GM12878 (cell line): ENCODE data around the gene PDE6G. TPM values are rescaled to one million over a fixed set of nuclear protein-coding genes. Genes with fewer than 3 reads are reported as not detected.

Experiments
- ATAC-seq: fragments of 200-7000 bp; cut with Tn5 transposase; 3 replicates; pipeline ENCODE4 v1.9.1; 2020; ENCODE audit warnings: mild to moderate bottlenecking, moderate library complexity
- BruUV-seq: library from RNA; stranded (reverse); fragments of 400-500 nt; replicated peaks from 2 replicates; lab custom pipeline; 2021; lab: Mats Ljungman, UMichigan
- CTCF ChIA-PET: fragments of 300-600 bp; sonication (Branson Sonifier 250); formaldehyde crosslinking; extraction: SDS; loops from one replicate; lab custom pipeline; 2021; ENCODE audit warnings: inconsistent platforms; lab: Yijun Ruan, JAX
- POLR2A ChIA-PET: fragments of 350-600 bp; formaldehyde crosslinking; extraction: SDS; loops from one replicate; lab custom pipeline; 2021; ENCODE audit warnings: inconsistent platforms; lab: Charles Lee
- RAD21 ChIA-PET: fragments of 300-600 bp; sonication (Branson Sonifier 250); formaldehyde crosslinking; loops from one replicate; lab custom pipeline; 2023; ENCODE audit warnings: antibody characterized with exemption; ENCODE audit not compliant: unreplicated experiment; lab: Charles Lee
- SMC1A ChIA-PET: fragments of 300-600 bp; sonication (Branson Sonifier 250); formaldehyde crosslinking; loops from one replicate; lab custom pipeline; 2023; ENCODE audit not compliant: unreplicated experiment, uncharacterized antibody; lab: Charles Lee
- DNase-seq: peaks from one replicate; pipeline ENCODE4 v3.0.0-alpha.2; 2011; ENCODE audit warnings: low read depth, low spot score
- FAIRE-seq: peaks from 3 replicates; lab custom pipeline; 2011; peaks lifted over from hg19 to GRCh38; lab: Jason Lieb, UNC
- H2AFZ ChIP-seq: 2 replicates; pipeline ENCODE4 v1.6.0; 2011; ENCODE audit warnings: low read depth, low read length, control low read depth; ENCODE audit not compliant: control insufficient read depth
- H3K27ac ChIP-seq: 2 replicates; pipeline ENCODE4 v1.5.1; 2011; ENCODE audit warnings: control low read depth; ENCODE audit not compliant: control insufficient read depth, insufficient read depth
- H3K27me3 ChIP-seq, 2 experiments: replicated peaks in 1 of 2; 2 replicates each; pipeline versions ENCODE4 v1.6.0 to v1.6.1; 2011; ENCODE audit warnings: low read length in 1 of 2; ENCODE audit not compliant: control insufficient read depth in 2 of 2, insufficient read depth in 2 of 2
- H3K36me3 ChIP-seq, 2 experiments: 2 replicates each; pipeline ENCODE4 v1.5.1; 2011; ENCODE audit warnings: low read length in 1 of 2; ENCODE audit not compliant: control insufficient read depth in 2 of 2, insufficient read depth in 2 of 2
- H3K4me1 ChIP-seq: 2 replicates; pipeline ENCODE4 v1.6.1; 2011; ENCODE audit warnings: mild to moderate bottlenecking, low read length, moderate library complexity, mixed read lengths; ENCODE audit not compliant: control insufficient read depth, insufficient read depth
- H3K4me2 ChIP-seq: 2 replicates; pipeline ENCODE4 v1.6.0; 2011; ENCODE audit warnings: control low read depth; ENCODE audit not compliant: control insufficient read depth, insufficient read depth
- H3K4me3 ChIP-seq: fragments of 200-600 bp; sonication (generic); 2 replicates; pipeline ENCODE4 v1.5.1; 2016
- H3K79me2 ChIP-seq: 2 replicates; pipeline ENCODE4 v1.6.0; 2011; ENCODE audit warnings: low read length; ENCODE audit not compliant: control insufficient read depth, insufficient read depth
- H3K9ac ChIP-seq: 2 replicates; pipeline ENCODE4 v1.8.0; 2011; ENCODE audit warnings: low read length, control low read depth, mixed read lengths; ENCODE audit not compliant: control insufficient read depth, insufficient read depth
- H3K9me3 ChIP-seq: replicated peaks from 3 replicates; pipeline ENCODE4 v1.5.1; 2011; ENCODE audit warnings: mild to moderate bottlenecking, low read length; ENCODE audit not compliant: control insufficient read depth, insufficient read depth
- H4K20me1 ChIP-seq: 2 replicates; pipeline ENCODE4 v1.6.0; 2011; ENCODE audit not compliant: control insufficient read depth, insufficient read depth
- ATF2 ChIP-seq: IDR thresholded peaks from 2 replicates; pipeline ENCODE4 v1.6.1; 2012; ENCODE audit warnings: low read length, inconsistent platforms
- BACH1 ChIP-seq: fragments of 450-650 bp; IDR thresholded peaks from 2 replicates; pipeline ENCODE4 v1.6.1; 2017; ENCODE audit warnings: mild to moderate bottlenecking, borderline replicate concordance
- BCL3 ChIP-seq: IDR thresholded peaks from 2 replicates; pipeline ENCODE4 v1.6.1; 2011; ENCODE audit warnings: borderline replicate concordance, low read depth, mild to moderate bottlenecking, moderate library complexity, low read length; ENCODE audit not compliant: insufficient read depth, poor library complexity, severe bottlenecking
- CREM ChIP-seq: IDR thresholded peaks from 2 replicates; pipeline ENCODE4 v1.6.1; 2014; ENCODE audit warnings: antibody characterized with exemption, low read depth
- DPF2 ChIP-seq: fragments of 450-650 bp; IDR thresholded peaks from 2 replicates; pipeline ENCODE4 v1.6.1; 2017; ENCODE audit warnings: mild to moderate bottlenecking
- E2F4 ChIP-seq: IDR thresholded peaks from 2 replicates; pipeline ENCODE4 v1.6.1; 2012; ENCODE audit warnings: low read depth, low read length, improper control_type of control experiment
- MEF2A ChIP-seq: IDR thresholded peaks from 2 replicates; pipeline ENCODE4 v1.6.1; 2011; ENCODE audit warnings: low read depth, mild to moderate bottlenecking, low read length, moderate library complexity; ENCODE audit not compliant: insufficient read depth
- PBX3 ChIP-seq: IDR thresholded peaks from 2 replicates; pipeline ENCODE4 v1.6.1; 2011; ENCODE audit warnings: mild to moderate bottlenecking, low read depth, low read length, moderate library complexity; ENCODE audit not compliant: insufficient replicate concordance
- RAD21 ChIP-seq: IDR thresholded peaks from 2 replicates; pipeline ENCODE4 v1.6.1; 2011; ENCODE audit warnings: mild to moderate bottlenecking, low read depth, low read length, moderate library complexity; ENCODE audit not compliant: insufficient read depth
- TARDBP ChIP-seq: IDR thresholded peaks from 2 replicates; pipeline ENCODE4 v1.6.1; 2016; ENCODE audit warnings: borderline replicate concordance
- WGBS: methylation state at CpG from one replicate; pipeline ENCODE4 v1.1.6; 2016; ENCODE audit warnings: low lambda C conversion rate; ENCODE audit not compliant: insufficient replicate concordance, insufficient coverage; ENCODE audit errors: missing lambda C conversion rate; 5-methylcytosine and 5-hydroxymethylcytosine counted together
- in situ Hi-C: fragments of 300-500 bp; cut with MboI; formaldehyde crosslinking; loops from 9 replicates; pipeline ENCODE4 v1.14.3; 2018; ENCODE audit warnings: mixed read lengths
- intact Hi-C: fragments of 100-400 bp; cut with micrococcal nuclease; formaldehyde crosslinking; loops from one replicate; pipeline ENCODE4 v1.14.2; 2022; ENCODE audit not compliant: unreplicated experiment
- polyA plus RNA-seq, 11 experiments: library from polyadenylated mRNA; depleted of rRNA in 4 of 11; unstranded in 6 of 11; stranded (reverse) in 5 of 11; fragments of >200 nt; fragmentation: Nextera tagmentation in 4 of 11; fragmentation: Illumina TruSeq in 1 of 11; extraction: Ambion mirVana in 4 of 11; extraction: Trizol in 1 of 11; gene quantifications; 1 replicate in 1 of 11; 2 replicates in 10 of 11; pipeline versions ENCODE4 v1.2.1 to v1.2.3, GENCODE V29; 2011 to 2016; ENCODE audit warnings: inconsistent platforms in 2 of 11, missing spikeins in 2 of 11, low read depth in 1 of 11
- total RNA-seq, 4 experiments: library from RNA; depleted of rRNA in 3 of 4; stranded (reverse); fragments of >200 nt in 3 of 4; fragmentation: Illumina TruSeq in 1 of 4; extraction: Trizol in 1 of 4; gene quantifications; 2 replicates each; pipeline versions ENCODE4 v1.2.1 to v1.2.3, GENCODE V29; 2013 to 2021

PDE6G gene
- total and polyA plus RNA-seq, 10 of the 15 experiments (the other 5 are each of a cell fraction or from before 2014, with no cell fraction given) = 0.55 to 12.1 (median 4.3) TPM

- no TSS peak for BruUV-seq
- Histone ChIP-seq H3K79me2 (no peaks in the 10 kb centered on the region), H3K27ac (no peak overlapping the region), H3K9me3 (peaks cover 6% of the 10 kb centered on the region; the same call in 2 of the 3 replicates), H3K4me3 (no peak overlapping the region), H2AFZ (no peak overlapping the region), H3K9ac (no peak overlapping the region), H3K36me3 (no peaks in the 10 kb centered on the region), H4K20me1 (no peaks in the 10 kb centered on the region), H3K4me1 (no peaks in the 10 kb centered on the region), H3K4me2 (no peak overlapping the region), H3K27me3 (no peaks in the 10 kb centered on the region; a peak in 2 of 4 replicates)
- 41% methylated on average over 12 of the region's 12 CpGs for WGBS
- TF ChIP-seq MEF2A (no peak), TARDBP (no peak), PBX3 (no peak), E2F4 (no peak), DPF2 (no peak), BACH1 (no peak), CREM (no peak), RAD21 (no peak), BCL3 (no peak), ATF2 (no peak)
- FAIRE-seq = no peak
- in situ Hi-C loops (no loop called here), intact Hi-C loops (no loop called here)
- SMC1A ChIA-PET = no interaction called here
- CTCF ChIA-PET = no interaction called here
- no peak; the same call in 1 of the 3 replicates for ATAC-seq
- POLR2A ChIA-PET = interaction anchor here (0.5 kb wide), 1 partner anchor 246 kb away, joined by 3 read pairs; no protein-coding TSS in a partner anchor
- DNase-seq = no peak
- RAD21 ChIA-PET = no interaction called here
These were observed 9.3 kb downstream of the PDE6G start for GRCh38 chr17:81646869-81647600.
